ENCODE data around the gene AKAP13. TPM values are rescaled to one million over a fixed set of nuclear protein-coding genes. Genes with fewer than 3 reads are reported as not detected.
A peak's percentile ranks its signal among the peaks of the same experiment; 100 is the strongest.
"Not testable (repeated sequence)": the region's sequence is repeated elsewhere in the genome, so short reads cannot be mapped to it uniquely, and the experiment has no call there.

The AKAP13 gene
- total RNA-seq, 1 experiment from 2014 or later: 29.1 TPM

DNA sequence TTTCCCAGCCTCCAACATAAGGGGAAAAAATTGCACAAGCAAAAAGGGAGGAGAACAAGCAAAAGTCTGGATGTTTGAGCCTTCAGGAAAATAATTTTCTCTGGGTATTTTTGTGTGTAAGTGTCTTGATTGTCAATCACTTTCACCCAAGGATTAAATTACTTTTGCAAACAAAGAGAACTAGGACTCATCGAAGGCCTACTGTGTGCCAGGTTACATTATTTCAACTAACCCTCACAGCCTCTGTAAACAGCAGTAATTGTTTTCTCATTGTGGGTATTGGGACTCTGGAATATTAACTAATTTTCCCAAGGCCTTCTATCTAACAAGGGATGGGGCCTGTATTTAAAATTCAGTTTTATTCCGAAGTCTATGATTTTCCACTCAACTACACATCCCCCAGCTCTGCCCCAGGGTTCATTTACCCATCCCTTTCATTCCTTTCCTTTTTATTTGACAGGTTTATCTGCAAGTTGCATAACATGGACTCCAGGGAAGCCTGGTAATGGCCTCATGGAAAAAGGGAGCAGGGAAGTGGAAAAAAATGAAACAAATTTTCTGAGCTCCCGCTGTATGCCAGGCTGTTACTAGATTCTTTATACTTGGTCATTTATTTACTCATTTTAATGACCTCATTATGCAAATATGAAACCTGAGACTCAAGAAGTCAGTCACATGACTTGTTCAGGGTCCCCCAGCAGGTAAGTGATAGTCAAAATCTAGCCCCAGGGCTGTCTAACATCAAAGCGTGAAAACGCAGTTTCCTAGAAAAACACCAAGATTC is 32.9 kb upstream of the AKAP13 start:
- DNase-seq (ENCODE audit: low read depth); in situ Hi-C loops (cut with HindIII; ENCODE audit: low pct_unique_long_range_greater_than_20kb, low sequenced_read_pairs): not testable (repeated sequence)

GRCh38 chr15:85348048-85348766 is 32.2 kb upstream of the AKAP13 start:
- in situ Hi-C loops (cut with HindIII; ENCODE audit: low pct_unique_long_range_greater_than_20kb, low sequenced_read_pairs); DNase-seq (ENCODE audit: low read depth): not testable (repeated sequence)

- DNase-seq (ENCODE audit: low read depth); in situ Hi-C loops (cut with HindIII; ENCODE audit: low pct_unique_long_range_greater_than_20kb, low sequenced_read_pairs): not testable (repeated sequence)
Observed at GRCh38 chr15:85349062-85349461, 31.3 kb upstream of the AKAP13 start.

DNA sequence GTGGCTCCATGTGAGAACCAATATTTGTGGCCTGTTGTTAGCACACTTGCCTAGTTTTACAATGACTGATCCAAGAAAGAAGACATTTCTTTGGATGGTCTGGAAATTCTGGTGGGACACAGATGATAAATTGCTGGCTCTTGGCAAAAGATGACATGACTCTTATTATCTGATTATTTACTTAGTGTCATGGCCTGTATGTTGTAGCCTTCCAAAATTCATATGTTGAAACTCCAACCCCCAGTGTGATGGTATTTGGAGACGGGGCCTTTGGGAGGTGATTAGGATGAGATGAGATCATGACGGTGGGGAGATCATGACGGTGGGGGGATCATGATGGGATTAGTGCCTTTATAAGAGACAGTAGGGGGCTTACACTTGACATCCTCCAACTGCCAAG is 30.0 kb upstream of the AKAP13 start:
- DNase-seq (ENCODE audit: low read depth): no peak
- in situ Hi-C loops (cut with HindIII; ENCODE audit: low pct_unique_long_range_greater_than_20kb, low sequenced_read_pairs): no loop called here

- DNase-seq (ENCODE audit: low read depth); in situ Hi-C loops (cut with HindIII; ENCODE audit: low pct_unique_long_range_greater_than_20kb, low sequenced_read_pairs): not testable (repeated sequence)
Observed at GRCh38 chr15:85351501-85351900, 28.9 kb upstream of the AKAP13 start.

GRCh38 chr15:85351965-85352364 is 28.4 kb upstream of the AKAP13 start:
- in situ Hi-C loops (cut with HindIII; ENCODE audit: low pct_unique_long_range_greater_than_20kb, low sequenced_read_pairs): no loop called here
- no peak for DNase-seq (ENCODE audit: low read depth)

- DNase-seq (ENCODE audit: low read depth): no peak
Observed at GRCh38 chr15:85353516-85353915, 26.9 kb upstream of the AKAP13 start.

GRCh38 chr15:85354461-85354860 is 25.9 kb upstream of the AKAP13 start:
- DNase-seq (ENCODE audit: low read depth): peak; percentile 65
- in situ Hi-C loops (cut with HindIII; ENCODE audit: low pct_unique_long_range_greater_than_20kb, low sequenced_read_pairs): no loop called here

More at GRCh38 chr15:85353516-85353915, 26.9 kb upstream of the AKAP13 start:
- in situ Hi-C loops (cut with HindIII; ENCODE audit: low pct_unique_long_range_greater_than_20kb, low sequenced_read_pairs): no loop called here

DNA sequence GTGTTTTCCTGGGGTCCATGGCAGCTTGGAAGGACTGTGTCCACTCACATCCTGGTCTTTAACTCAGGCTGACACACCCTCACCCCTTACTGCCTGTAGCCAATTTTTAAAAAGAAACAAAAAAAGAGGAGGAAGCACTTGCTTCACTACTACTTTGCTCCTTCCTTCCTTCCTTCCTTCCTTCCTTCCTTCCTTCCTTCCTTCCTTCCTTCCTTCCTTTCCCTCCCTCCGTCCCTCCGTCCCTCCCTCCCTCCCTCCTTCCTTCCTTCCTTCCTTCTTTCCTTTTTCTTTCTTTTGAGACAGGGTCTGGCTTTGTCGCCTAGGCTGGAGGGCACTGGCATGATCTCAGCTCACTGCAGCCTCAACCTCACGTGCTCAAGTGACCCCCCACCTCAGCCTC is 25.5 kb upstream of the AKAP13 start:
- in situ Hi-C loops (cut with HindIII; ENCODE audit: low pct_unique_long_range_greater_than_20kb, low sequenced_read_pairs): no loop called here
- DNase-seq (ENCODE audit: low read depth): no peak

DNA sequence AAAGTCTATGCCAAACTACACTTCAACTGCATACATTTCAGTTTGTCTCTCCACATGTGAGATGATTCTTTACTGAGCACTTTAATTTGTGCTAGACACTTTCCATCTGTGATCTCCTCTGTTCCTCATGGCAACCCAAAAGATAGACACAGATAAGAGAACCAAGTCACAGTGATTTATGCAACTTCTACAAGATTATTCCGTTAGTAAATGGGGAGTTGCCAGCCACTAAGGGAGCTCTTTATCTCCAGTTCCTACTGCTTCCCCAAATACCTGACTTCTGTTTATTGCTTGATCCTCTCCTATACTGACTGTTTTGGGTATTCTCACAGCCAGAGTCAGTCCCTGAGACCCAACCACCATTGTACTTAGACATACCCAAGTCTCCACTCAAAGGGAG is 24.1 kb upstream of the AKAP13 start:
- in situ Hi-C loops (cut with HindIII; ENCODE audit: low pct_unique_long_range_greater_than_20kb, low sequenced_read_pairs): no loop called here
- DNase-seq (ENCODE audit: low read depth): no peak

DNA sequence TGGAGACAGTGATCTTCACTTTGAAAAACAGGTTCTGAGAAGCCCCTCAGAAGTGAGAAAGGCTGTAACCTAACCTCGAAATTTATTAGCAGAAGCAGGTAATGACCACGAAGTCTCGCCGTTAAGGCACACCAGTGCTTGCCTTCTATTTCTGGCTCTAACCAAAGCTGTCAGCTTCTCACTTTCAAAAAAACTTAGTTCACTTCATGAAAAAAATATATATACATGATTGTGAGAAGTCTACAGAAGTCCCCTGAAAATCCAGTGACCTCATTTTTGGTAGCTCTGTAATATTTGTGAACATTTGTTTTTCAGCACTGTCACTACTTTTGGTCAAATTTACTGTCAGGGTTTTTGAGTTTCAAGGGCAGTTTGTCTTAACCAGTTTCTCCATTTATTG is 19.1 kb upstream of the AKAP13 start:
- no peak for DNase-seq (ENCODE audit: low read depth)
- in situ Hi-C loops (cut with HindIII; ENCODE audit: low pct_unique_long_range_greater_than_20kb, low sequenced_read_pairs): no loop called here

DNA sequence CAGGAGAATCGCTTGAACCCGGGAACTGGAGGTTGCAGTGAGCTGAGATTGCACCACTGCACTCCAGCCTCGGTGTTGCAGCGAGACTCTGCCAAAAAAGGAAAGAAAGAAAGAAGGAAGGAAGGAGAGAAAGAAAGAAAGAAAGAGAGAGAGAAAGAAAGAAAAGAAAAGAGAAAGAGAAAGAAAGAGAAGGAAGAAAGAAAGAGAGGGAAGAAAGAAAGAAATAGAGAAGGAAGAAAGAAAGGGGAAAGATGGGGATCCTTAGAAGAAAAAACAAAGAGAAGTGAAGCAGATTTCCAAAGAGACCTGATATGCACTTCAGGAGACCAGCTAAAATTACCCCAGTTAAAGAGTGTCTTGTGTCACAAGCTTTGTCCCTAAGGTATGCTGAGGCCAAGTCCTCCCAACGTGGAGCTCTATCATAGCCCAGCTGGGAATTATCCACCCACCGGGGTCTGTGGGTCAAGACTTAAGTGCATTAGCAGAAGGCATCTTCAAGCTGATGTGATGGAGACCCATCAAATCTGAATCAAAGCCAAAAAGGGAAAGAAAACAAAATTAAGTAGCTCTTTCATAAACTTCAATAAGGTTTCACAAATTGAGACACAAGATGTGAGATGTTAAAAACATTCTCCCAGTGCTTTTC is 17.8 kb upstream of the AKAP13 start:
- in situ Hi-C loops (cut with HindIII; ENCODE audit: low pct_unique_long_range_greater_than_20kb, low sequenced_read_pairs): no loop called here
- no peak for DNase-seq (ENCODE audit: low read depth)

DNA sequence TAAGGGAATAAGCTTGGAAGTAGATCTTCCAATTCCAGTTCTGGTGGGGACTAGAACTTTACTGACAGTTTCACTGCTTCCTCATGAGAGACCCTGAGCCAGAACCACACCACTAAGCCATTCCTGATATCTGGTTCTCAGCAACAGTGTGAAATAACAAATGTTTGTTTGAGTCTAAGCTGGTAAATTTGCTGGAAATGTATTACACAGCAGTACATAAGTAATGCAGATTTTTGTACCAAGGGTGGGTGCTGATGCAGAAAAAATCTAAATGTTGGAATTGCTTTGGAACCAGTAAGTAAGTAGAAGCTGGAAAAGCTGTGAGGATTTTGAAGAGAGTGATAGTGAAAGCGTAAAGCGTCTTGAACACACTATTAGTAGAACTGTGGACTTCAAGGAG is 14.4 kb upstream of the AKAP13 start:
- no peak for DNase-seq (ENCODE audit: low read depth)
- in situ Hi-C loops (cut with HindIII; ENCODE audit: low pct_unique_long_range_greater_than_20kb, low sequenced_read_pairs): no loop called here

- in situ Hi-C loops (cut with HindIII; ENCODE audit: low pct_unique_long_range_greater_than_20kb, low sequenced_read_pairs): no loop called here
- no peak for DNase-seq (ENCODE audit: low read depth)
Observed at GRCh38 chr15:85367741-85368140, 12.7 kb upstream of the AKAP13 start.

GRCh38 chr15:85374831-85375230 is 5.6 kb upstream of the AKAP13 start:
- in situ Hi-C loops (cut with HindIII; ENCODE audit: low pct_unique_long_range_greater_than_20kb, low sequenced_read_pairs): no loop called here
- no peak for DNase-seq (ENCODE audit: low read depth)

DNA sequence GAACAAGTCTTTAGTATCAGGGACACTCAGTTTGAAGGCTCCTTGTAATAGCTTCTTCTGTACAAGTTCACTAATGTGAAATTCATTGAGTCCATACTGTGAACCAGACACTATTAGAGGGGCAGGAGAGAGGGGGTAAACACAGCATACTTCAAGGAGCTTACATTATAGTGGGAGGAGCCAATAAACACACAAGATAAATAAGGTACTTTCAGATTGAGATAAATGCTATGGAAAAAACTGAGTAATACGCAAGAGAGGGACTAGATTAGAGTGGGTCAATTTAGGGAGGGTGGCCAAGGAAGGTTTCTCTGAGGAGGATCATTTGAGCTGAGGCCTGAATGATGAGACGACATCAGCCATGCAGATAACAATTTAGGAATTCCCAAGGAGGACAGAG is 3.1 kb upstream of the AKAP13 start:
- DNase-seq (ENCODE audit: low read depth): no peak
- in situ Hi-C loops (cut with HindIII; ENCODE audit: low pct_unique_long_range_greater_than_20kb, low sequenced_read_pairs): no loop called here

DNA sequence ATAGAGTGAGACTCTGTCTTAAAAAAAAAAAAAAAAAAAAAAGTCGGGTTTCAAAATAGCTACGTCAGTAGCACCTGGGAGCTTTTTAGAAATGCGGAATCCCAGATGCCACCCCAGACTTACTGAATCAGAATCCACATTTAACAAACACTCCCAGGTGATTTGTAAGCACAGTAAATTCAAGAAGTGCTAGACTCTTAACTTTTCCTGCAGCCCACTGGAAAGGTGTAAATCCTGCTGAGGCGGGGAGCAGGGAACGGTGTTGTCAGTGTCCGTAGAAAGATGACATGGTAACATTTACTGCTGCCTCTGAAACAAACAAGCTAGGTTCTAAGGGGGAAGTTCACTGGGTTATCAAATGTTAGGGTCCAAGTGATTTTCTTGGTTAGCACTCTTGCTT is 2.4 kb upstream of the AKAP13 start:
- no peak for DNase-seq (ENCODE audit: low read depth)
- in situ Hi-C loops (cut with HindIII; ENCODE audit: low pct_unique_long_range_greater_than_20kb, low sequenced_read_pairs): no loop called here

DNA sequence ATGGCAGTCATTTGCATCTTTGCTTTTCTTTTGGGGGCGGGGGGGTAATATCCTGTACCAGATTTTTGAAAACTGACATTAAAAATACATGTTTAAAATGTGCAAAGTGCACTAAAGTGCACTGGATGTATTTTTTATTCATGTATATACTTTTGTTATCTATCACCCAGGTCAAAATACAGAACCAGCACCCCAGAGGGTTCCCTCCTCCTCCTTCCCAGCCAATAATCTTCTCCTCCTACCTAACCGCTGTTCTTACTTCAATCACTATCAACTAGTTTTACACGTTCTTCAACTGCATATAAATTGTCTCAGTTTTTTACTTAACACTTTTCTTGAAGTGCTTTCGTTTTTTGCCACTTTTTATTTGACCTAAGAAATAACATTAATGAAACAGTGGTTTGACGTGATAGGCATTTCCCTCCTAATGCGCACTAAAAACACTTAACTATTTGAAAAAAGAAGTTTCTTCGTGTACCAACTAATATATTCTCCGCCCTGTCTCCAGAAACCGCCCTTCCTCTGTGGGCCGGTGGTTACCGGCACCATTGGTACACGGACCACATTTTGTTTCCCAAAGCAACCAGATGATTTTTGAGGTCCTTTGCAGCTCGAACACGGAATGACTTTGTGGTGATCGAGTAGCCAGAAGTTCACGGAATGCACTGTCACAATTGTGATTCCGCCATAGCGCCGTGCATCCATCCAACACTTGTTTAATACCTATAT is 836 bp upstream of the AKAP13 start:
- in situ Hi-C loops (cut with HindIII; ENCODE audit: low pct_unique_long_range_greater_than_20kb, low sequenced_read_pairs): no loop called here
- peak; percentile 25 for DNase-seq (ENCODE audit: low read depth)
